Measurements from ENCODE around the gene MAML2. TPM values are rescaled to one million over a fixed set of nuclear protein-coding genes. Genes with fewer than 3 reads are reported as not detected.
A peak's percentile ranks its signal among the peaks of the same experiment; 100 is the strongest.

The MAML2 gene
- total RNA-seq, 4 donors from 2014 or later = 4.7 to 21.7 (median 7.3) TPM

GRCh38 chr11:96052921-96053651, 289.9 kb downstream of the MAML2 start:
- TF ChIP-seq POLR2A (IDR thresholded peaks at IDR 0.05) (no peak), CTCF (IDR thresholded peaks at IDR 0.05) (peak in 1 of 6 experiments; percentile 10)

GRCh38 chr11:96051820-96052219, 291.2 kb downstream of the MAML2 start:
- no peak for TF ChIP-seq POLR2A (IDR thresholded peaks at IDR 0.05)
- no peak for TF ChIP-seq CTCF (IDR thresholded peaks at IDR 0.05)
- Histone ChIP-seq H3K27me3 (no peaks in the 10 kb centered on the region), H3K27ac (no peak overlapping the region), H3K4me1 (peaks cover 0 to 43% (median 6%) of the 10 kb centered on the region in 3 donors), H3K9me3 (no peaks in the 10 kb centered on the region), H3K4me3 (no peak overlapping the region), H3K36me3 (no peaks in the 10 kb centered on the region)
- no peak for DNase-seq
- intact Hi-C loops (cut with DNase I) = no loop called here
- 62 to 82% methylated on average over 1 of the region's 1 CpG for WGBS, 2 donors

More at GRCh38 chr11:96052921-96053651, 289.9 kb downstream of the MAML2 start:
- H3K4me1 ChIP-seq = peaks cover 0 to 38% (median 6%) of the 10 kb centered on the region in 3 donors
- 47 to 63% methylated on average over 2 of the region's 2 CpGs for WGBS, 2 donors
- no peak overlapping the region for H3K4me3 ChIP-seq
- no peaks in the 10 kb centered on the region for H3K36me3 ChIP-seq
- no peak for DNase-seq
- H3K9me3 ChIP-seq = no peaks in the 10 kb centered on the region
- no peaks in the 10 kb centered on the region for H3K27me3 ChIP-seq
- H3K27ac ChIP-seq = no peak overlapping the region
- intact Hi-C loops (cut with DNase I) = no loop called here

GRCh38 chr11:96050435-96051182, 292.4 kb downstream of the MAML2 start:
- Histone ChIP-seq H3K27ac (no peak overlapping the region), H3K4me1 (peaks cover 6 to 46% (median 12%) of the 10 kb centered on the region in 3 donors), H3K36me3 (no peaks in the 10 kb centered on the region), H3K9me3 (no peaks in the 10 kb centered on the region), H3K27me3 (no peaks in the 10 kb centered on the region), H3K4me3 (no peak overlapping the region)
- 92 to 94% methylated on average over 1 of the region's 1 CpG for WGBS, 2 donors
- intact Hi-C loops (cut with DNase I) = no loop called here
- DNase-seq = no peak
- TF ChIP-seq CTCF (IDR thresholded peaks at IDR 0.05) (no peak), POLR2A (IDR thresholded peaks at IDR 0.05) (no peak)

GRCh38 chr11:96049426-96049825, 293.6 kb downstream of the MAML2 start:
- H3K4me1 ChIP-seq = peaks cover 6 to 36% (median 9%) of the 10 kb centered on the region in 3 donors
- no peaks in the 10 kb centered on the region for H3K9me3 ChIP-seq
- no peak for TF ChIP-seq CTCF (IDR thresholded peaks at IDR 0.05)
- H3K4me3 ChIP-seq = no peak overlapping the region
- intact Hi-C loops (cut with DNase I) = no loop called here
- no peak for DNase-seq
- no peaks in the 10 kb centered on the region for H3K27me3 ChIP-seq
- WGBS, 2 donors = 51 to 55% methylated on average over 2 of the region's 2 CpGs
- no peak overlapping the region for H3K27ac ChIP-seq
- no peaks in the 10 kb centered on the region for H3K36me3 ChIP-seq

All from esophagus squamous epithelium (tissue), 5 donors.